Neural cell (in vitro differentiated cells): ENCODE results near the gene TRIM14.

Source experiments
- EP300 ChIP-seq: fragments of 450-650 bp; conservative IDR thresholded peaks from 2 replicates; pipeline ENCODE4 v1.6.1; 2014; ENCODE audit warnings: antibody characterized with exemption, mild to moderate bottlenecking, moderate library complexity; ENCODE audit not compliant: poor library complexity, severe bottlenecking
- EZH2 ChIP-seq: fragments of 200-600, 300-800 bp; shearing (Covaris generic), sonication (generic); IDR thresholded peaks from 2 replicates; pipeline ENCODE4 v1.6.1; 2014; ENCODE audit warnings: antibody characterized with exemption, low read length, borderline replicate concordance, mild to moderate bottlenecking; ENCODE audit not compliant: insufficient read depth, poor library complexity, severe bottlenecking
- POLR2AphosphoS5 ChIP-seq: IDR thresholded peaks from 2 replicates; pipeline ENCODE4 v1.6.1; 2012
- RAD21 ChIP-seq: fragments of 450-650 bp; conservative IDR thresholded peaks from 2 replicates; pipeline ENCODE4 v1.6.1; 2014; ENCODE audit warnings: antibody characterized with exemption, mild to moderate bottlenecking, moderate library complexity
- SMC3 ChIP-seq: fragments of 450-650 bp; conservative IDR thresholded peaks from 2 replicates; pipeline ENCODE4 v1.6.1; 2014; ENCODE audit warnings: antibody characterized with exemption, mild to moderate bottlenecking, moderate library complexity; ENCODE audit not compliant: poor library complexity
- TAF1 ChIP-seq: IDR thresholded peaks from 2 replicates; pipeline ENCODE4 v1.6.1; 2012; ENCODE audit warnings: low read depth
- TF ChIP-seq, protein P1 (sequence below): fragments of 450-650 bp; IDR thresholded peaks from 2 replicates; pipeline ENCODE4 v1.5.1; 2014; ENCODE audit warnings: antibody characterized with exemption, mild to moderate bottlenecking, moderate library complexity; ENCODE audit not compliant: poor library complexity, severe bottlenecking
- TF ChIP-seq, protein P2 (sequence below): IDR thresholded peaks from 2 replicates; pipeline ENCODE4 v1.6.1; 2012; ENCODE audit warnings: borderline replicate concordance

DNA sequence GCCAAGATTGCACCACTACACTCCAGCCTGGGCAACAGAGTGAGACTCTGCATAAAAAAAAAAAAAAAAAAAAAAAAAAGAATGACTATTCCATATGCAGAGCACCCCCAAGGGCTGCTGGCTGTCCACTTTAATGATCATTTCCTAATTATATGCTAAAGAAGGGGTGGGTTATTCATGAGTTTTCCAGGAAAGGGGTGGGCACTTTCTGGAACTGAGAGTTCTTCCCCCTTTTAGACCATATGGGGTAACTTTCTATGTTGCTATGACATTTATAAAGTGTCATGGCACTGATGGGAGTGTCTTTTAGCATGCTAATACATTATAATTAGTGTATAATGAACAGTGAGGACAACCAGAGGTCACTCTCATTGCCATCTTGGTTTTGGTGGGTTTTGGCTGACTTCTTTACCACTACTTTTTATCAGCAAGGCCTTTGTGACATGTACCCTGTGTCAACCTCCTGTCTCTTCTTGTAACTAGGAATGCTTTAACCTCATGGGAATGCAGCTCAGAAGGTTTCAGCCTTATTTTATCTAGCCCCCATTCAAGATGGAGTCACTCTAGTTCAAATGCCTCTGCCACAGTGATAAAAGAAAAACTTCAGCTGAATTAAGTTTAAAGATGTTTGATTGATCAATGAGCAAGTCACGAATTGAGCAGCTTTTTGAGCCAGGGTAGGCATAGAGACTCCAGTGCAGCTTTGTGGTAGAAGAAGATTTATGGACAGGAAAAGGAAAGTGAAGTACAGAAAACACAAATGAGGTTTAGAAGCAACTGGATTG lies 69.5 kb downstream of the TRIM14 start:
- TF ChIP-seq, protein P1, sequence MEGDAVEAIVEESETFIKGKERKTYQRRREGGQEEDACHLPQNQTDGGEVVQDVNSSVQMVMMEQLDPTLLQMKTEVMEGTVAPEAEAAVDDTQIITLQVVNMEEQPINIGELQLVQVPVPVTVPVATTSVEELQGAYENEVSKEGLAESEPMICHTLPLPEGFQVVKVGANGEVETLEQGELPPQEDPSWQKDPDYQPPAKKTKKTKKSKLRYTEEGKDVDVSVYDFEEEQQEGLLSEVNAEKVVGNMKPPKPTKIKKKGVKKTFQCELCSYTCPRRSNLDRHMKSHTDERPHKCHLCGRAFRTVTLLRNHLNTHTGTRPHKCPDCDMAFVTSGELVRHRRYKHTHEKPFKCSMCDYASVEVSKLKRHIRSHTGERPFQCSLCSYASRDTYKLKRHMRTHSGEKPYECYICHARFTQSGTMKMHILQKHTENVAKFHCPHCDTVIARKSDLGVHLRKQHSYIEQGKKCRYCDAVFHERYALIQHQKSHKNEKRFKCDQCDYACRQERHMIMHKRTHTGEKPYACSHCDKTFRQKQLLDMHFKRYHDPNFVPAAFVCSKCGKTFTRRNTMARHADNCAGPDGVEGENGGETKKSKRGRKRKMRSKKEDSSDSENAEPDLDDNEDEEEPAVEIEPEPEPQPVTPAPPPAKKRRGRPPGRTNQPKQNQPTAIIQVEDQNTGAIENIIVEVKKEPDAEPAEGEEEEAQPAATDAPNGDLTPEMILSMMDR: no peak
- no peak for TF ChIP-seq POLR2AphosphoS5
- TF ChIP-seq EP300: no peak
- no peak for TF ChIP-seq EZH2
- TF ChIP-seq RAD21: no peak
- TF ChIP-seq, protein P2, sequence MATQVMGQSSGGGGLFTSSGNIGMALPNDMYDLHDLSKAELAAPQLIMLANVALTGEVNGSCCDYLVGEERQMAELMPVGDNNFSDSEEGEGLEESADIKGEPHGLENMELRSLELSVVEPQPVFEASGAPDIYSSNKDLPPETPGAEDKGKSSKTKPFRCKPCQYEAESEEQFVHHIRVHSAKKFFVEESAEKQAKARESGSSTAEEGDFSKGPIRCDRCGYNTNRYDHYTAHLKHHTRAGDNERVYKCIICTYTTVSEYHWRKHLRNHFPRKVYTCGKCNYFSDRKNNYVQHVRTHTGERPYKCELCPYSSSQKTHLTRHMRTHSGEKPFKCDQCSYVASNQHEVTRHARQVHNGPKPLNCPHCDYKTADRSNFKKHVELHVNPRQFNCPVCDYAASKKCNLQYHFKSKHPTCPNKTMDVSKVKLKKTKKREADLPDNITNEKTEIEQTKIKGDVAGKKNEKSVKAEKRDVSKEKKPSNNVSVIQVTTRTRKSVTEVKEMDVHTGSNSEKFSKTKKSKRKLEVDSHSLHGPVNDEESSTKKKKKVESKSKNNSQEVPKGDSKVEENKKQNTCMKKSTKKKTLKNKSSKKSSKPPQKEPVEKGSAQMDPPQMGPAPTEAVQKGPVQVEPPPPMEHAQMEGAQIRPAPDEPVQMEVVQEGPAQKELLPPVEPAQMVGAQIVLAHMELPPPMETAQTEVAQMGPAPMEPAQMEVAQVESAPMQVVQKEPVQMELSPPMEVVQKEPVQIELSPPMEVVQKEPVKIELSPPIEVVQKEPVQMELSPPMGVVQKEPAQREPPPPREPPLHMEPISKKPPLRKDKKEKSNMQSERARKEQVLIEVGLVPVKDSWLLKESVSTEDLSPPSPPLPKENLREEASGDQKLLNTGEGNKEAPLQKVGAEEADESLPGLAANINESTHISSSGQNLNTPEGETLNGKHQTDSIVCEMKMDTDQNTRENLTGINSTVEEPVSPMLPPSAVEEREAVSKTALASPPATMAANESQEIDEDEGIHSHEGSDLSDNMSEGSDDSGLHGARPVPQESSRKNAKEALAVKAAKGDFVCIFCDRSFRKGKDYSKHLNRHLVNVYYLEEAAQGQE: no peak
- no peak for TF ChIP-seq SMC3
- no peak for TF ChIP-seq TAF1
